HPDE6-E6E7 (cell line): ENCODE measurements around the gene CDC16.
A peak's percentile ranks its signal among the peaks of the same experiment; 100 is the strongest.
"Not testable (repeated sequence)": the region's sequence is repeated elsewhere in the genome, so short reads cannot be mapped to it uniquely, and the experiment has no call there.

ENCODE experiments used
- DNase-seq: peaks from one replicate; pipeline ENCODE4 v3.0.0; 2011; ENCODE audit warnings: missing footprints; ENCODE audit errors: extremely low spot score

The CDC16 gene

GRCh38 chr13:114263578-114263977 is 28.9 kb downstream of the CDC16 start:
- no peak for DNase-seq

DNA sequence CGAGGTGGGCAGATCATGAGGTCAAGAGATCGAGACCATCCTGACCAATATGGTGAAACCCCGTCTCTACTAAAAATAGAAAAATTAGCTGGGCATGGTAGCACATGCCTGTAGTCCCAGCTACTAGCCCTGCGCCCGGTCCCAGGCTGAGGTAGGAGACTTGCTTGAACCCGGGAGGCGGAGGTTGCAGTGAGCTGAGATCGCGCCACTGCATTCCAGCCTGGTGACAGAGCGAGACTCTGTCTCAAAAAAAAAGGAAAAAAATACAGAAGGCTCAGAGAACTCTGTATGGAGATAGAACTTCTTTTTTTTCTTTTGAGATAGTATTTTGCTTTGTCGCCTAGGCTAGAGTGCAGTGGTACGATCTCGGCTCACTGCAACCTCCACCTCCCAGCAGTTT is 29.6 kb downstream of the CDC16 start:
- not testable (repeated sequence) for DNase-seq

GRCh38 chr13:114264886-114265611 is 30.4 kb downstream of the CDC16 start:
- no peak for DNase-seq

DNA sequence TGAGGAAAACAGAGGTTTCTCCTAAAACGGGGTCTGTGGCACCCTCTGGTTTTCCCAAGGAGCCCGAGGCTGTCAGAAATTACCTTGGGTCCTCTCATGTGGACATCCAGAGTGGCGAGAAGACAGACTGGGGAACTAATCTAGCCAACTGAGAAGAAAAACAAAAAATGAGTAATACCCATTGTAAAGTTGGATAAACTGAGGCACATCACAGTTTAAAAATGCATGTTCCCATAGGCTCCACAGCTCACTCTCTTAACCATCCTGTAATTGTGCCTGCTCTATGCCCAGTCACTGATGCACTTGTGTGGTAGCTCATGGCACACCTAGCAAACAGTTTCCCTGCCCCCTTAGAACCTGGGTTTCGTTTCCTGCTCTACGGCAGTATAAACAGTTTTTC is 31.5 kb downstream of the CDC16 start:
- no peak for DNase-seq

GRCh38 chr13:114268344-114269280 is 33.9 kb downstream of the CDC16 start:
- DNase-seq: no peak

- DNase-seq: no peak
Measured at GRCh38 chr13:114269281-114269770, 34.6 kb downstream of the CDC16 start.

GRCh38 chr13:114272977-114273376 is 38.3 kb downstream of the CDC16 start:
- DNase-seq: no peak

DNA sequence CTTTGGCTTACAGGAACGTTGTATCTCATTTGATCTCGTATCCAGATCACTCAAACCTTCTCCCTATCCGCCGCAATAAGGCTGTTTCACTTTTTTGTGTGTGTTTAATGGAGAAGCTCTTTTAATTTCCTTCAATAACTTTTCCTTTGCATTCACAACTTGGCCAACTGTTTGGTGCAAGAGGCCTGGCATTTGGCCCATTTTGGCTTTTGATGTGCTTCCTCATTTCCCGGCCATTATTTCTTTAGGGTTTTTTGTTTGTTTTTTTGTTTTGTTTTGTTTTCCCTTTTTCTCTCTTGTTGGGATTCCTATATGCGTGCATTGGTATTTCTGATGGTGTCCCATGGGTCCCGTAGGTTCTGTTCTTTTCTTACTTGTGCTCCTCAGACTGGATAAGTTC is 40.6 kb downstream of the CDC16 start:
- no peak for DNase-seq

DNA sequence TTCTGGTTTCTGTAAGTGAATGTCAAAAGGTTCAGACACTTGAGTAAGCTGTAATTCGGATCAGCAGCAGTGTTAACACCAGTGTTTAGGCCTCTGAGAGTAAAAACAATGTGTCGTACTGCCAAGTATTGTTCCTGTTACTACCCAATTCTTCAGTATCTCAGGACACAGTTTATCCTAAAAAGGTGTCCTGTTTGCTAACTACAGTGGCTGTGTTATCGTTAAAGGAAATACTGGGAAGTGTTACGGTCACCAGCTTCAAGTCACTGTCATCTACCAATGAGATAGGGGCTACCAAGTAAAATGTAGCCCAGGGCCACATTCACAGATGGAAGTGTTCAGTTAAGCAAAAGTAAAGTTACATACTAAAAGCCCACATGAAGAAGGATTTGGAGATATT is 44.4 kb downstream of the CDC16 start:
- DNase-seq: no peak

DNA sequence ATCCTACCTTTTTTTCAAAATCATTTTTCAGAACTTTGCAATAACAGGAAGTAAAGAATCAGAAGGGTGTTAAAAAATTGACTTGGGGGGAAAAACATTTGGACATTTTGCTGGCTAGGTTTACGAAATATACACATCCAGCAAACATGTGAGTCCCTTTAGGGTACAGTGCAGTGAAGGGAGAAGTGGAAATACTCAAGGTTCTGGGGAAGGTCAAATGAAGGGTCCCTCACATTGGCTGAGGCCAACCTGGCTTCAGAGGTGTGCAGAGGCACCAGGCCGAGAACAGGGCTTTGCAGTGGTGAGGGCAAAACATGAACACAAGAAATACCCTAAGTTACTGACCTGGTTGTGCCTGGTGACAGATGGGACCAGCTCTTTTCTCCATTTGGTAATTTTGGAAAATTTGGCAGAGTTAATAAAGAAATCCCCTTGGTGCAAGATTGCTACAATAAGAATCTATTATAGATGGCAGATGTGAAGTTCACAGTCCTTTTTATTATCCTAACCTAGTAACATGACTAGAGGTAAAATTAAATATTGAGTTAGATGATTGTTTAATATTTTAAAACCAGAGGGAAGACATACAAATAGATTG is 45.2 kb downstream of the CDC16 start:
- DNase-seq: no peak

GRCh38 chr13:114281351-114282040 is 46.8 kb downstream of the CDC16 start, which contains the start of gene UPF3A:
TSS of gene UPF3A (plus strand) at chr13:114281601. CDS start at chr13:114281640, 39 bp downstream.
- peak; percentile 80 for DNase-seq

- DNase-seq: peak; percentile 48
Measured at GRCh38 chr13:114282041-114282670, 47.5 kb downstream of the CDC16 start.

GRCh38 chr13:114283576-114283975 is 48.9 kb downstream of the CDC16 start:
- no peak for DNase-seq

DNA sequence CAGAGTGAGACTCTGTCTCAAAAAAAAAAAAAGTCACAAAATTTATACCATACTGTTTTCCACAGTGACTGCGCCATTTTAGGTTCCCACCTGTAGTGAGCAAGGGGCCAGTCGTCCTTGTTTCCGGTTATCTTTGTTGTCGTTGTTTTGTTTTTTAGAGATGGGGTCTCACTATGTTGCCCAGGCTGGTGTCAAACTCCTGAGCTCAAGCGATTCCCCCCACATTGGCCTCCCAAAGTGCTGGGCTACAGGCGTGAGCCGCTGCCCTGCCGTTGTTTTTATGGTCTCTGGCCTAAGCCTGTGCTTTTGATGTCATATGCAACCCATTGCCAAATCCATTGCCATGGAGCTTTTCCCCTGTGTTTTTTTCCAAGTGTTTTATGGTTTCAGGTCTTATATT is 50.0 kb downstream of the CDC16 start:
- no peak for DNase-seq

DNA sequence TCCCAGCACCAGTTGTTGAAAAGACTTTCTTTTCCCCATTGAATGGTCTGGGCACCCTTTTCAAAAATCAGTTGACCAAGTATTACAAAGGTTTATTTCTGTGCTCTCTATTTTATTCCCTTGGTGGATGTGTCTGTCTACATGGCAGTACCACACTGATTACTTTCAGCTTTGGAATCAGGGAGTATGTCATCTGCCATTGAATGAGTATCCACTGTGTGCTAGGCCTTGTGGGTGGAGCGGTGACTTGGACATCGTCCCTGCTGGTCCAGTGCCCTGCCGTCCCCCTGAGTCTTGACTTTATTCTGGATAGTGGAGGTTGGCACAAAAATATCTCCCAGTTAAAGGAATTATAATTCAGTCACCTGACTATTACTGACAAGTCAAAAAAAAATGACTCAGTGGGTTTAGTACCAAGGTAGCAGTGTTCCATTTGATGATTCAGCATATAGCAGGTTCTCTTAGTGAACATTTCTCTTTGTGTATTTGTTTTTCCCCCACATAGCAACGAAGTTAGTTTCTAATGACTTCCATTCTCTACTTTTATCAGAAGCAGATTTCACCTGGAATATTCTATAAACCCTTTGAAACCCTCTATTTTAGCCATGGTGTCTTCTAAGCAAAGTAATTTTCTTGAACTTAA is 50.6 kb downstream of the CDC16 start:
- peak; percentile 31 for DNase-seq

GRCh38 chr13:114286808-114287207 is 52.1 kb downstream of the CDC16 start:
- DNase-seq: no peak

- no peak for DNase-seq
Measured at GRCh38 chr13:114288157-114288591, 53.5 kb downstream of the CDC16 start.

GRCh38 chr13:114296448-114296847 is 61.8 kb downstream of the CDC16 start:
- DNase-seq: no peak

DNA sequence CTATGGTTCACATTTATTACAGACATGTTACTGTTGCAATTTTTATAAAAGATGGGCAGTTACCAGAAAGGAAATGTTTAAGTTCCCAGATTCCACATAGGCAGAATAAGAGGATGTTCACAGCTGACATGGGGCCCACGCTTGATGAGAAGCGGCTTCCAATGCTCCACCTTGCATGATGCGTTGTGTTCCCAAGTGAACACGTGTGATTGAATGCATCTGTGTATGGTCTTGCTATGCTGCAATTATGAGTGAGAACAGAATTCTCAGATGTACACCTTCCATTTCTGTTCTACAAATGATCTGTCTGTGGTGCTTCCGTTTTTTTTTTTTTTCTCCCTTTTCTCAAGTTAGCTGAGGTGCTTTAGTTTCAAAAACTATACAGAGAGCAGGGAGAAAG is 62.2 kb downstream of the CDC16 start:
- no peak for DNase-seq

DNA sequence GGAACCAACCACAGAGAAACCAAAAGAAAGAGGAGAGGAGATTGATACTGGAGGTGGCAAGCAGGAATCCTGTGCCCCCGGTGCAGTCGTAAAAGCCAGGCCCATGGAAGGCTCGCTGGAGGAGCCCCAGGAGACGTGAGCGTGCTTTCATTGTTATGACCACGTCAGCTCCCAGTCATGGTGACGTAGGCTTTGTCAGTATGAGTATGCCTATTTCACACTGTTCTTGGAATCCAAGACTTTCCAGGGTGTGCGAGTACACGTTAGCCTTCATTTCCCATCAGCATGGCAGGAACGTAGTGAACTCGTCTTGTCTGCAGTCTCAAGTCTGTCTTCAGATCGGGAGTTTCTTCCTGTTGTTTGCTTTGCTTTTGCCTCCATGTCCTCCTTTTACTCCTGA is 64.2 kb downstream of the CDC16 start:
- DNase-seq: no peak
